Kidney (tissue), 14 donors: ENCODE results near the gene GABRR3. TPM values are rescaled to one million over a fixed set of nuclear protein-coding genes. Genes with fewer than 3 reads are reported as not detected.

Experiments
- DNase-seq, 5 donors: peaks; one replicate each; pipeline ENCODE4 v3.0.0-alpha.2; 2013 to 2020
- FAIRE-seq: peaks from 2 replicates; lab custom pipeline; 2012; peaks lifted over from hg19 to GRCh38; lab: Jason Lieb, UNC
- H3K27ac ChIP-seq, 2 donors: one replicate each; pipeline ENCODE4 v1.7.0; 2013; ENCODE audit warnings: low read depth in 2 of 2, low read length in 2 of 2, inconsistent platforms in 1 of 2
- H3K27me3 ChIP-seq: one replicate; pipeline ENCODE4 v1.7.1; 2013; ENCODE audit warnings: low read length, inconsistent platforms; ENCODE audit not compliant: control insufficient read depth, insufficient read depth
- H3K36me3 ChIP-seq, 3 donors: one replicate each; pipeline versions ENCODE4 v1.7.0 to v1.7.1; 2013; ENCODE audit warnings: low read length in 3 of 3, control low read depth in 1 of 3, inconsistent platforms in 1 of 3; ENCODE audit not compliant: insufficient read depth in 3 of 3, control insufficient read depth in 2 of 3
- H3K4me1 ChIP-seq, 3 donors: one replicate each; pipeline versions ENCODE4 v1.7.0 to v1.7.1; 2013; ENCODE audit warnings: low read length in 3 of 3, inconsistent platforms in 1 of 3, low read depth in 1 of 3; ENCODE audit not compliant: control insufficient read depth in 2 of 3, insufficient read depth in 2 of 3
- H3K4me3 ChIP-seq, 3 donors: one replicate each; pipeline versions ENCODE4 v1.7.0 to v1.8.1; 2013; ENCODE audit warnings: low read length in 3 of 3, control low read depth in 1 of 3, inconsistent platforms in 1 of 3
- H3K9ac ChIP-seq, 3 donors: one replicate each; pipeline versions ENCODE4 v1.7.0 to v1.7.1; 2013; ENCODE audit warnings: low read length in 3 of 3, control low read depth in 1 of 3, inconsistent platforms in 1 of 3
- H3K9me3 ChIP-seq, 3 donors: one replicate each; pipeline versions ENCODE4 v1.7.0 to v1.7.1; 2013; ENCODE audit warnings: low read length in 3 of 3, control low read depth in 1 of 3, inconsistent platforms in 1 of 3; ENCODE audit not compliant: control insufficient read depth in 2 of 3, insufficient read depth in 1 of 3
- CTCF ChIP-seq: IDR thresholded peaks from 3 replicates; pipeline ENCODE4 v1.5.1; 2012; ENCODE audit warnings: mild to moderate bottlenecking, moderate library complexity, borderline replicate concordance; ENCODE audit not compliant: insufficient read depth; ENCODE audit errors: extremely low read depth
- intact Hi-C: fragments of 100-400 bp; cut with DNase I; formaldehyde crosslinking; loops from one replicate; pipeline ENCODE4 v1.11.1; 2022
- polyA plus RNA-seq: library from polyadenylated mRNA; stranded (reverse); fragments of 350-450 nt; fragmentation: Illumina TruSeq; extraction: RNeasy Lipid Tissue Mini Kit (QIAGEN cat#74804); gene quantifications from one replicate; pipeline ENCODE4 v1.2.3, GENCODE V29; 2014; ENCODE audit warnings: low read depth, low replicate concordance; ENCODE audit not compliant: insufficient read depth
- total RNA-seq: library from RNA; stranded (reverse); fragmentation: NEBNext Ultra II Directional; extraction: Animal tissue kit (Norgen Biotek cat#: 25700); gene quantifications from one replicate; pipeline ENCODE4 v1.2.1, GENCODE V29; 2021
- donor health status: control.
- donor health status: control.
- donor health status: control.
- donor health status: control.
- donor health status: control.
- donor health status: DM: yes; HTN: yes; CAD: no.
- donor health status: Normal renal cell carcinoma (clear cell type).

The GABRR3 gene
- total and polyA plus RNA-seq, 2 donors from 2014 or later: not detected

GRCh38 chr3:97975466-97975865 is 59.6 kb downstream of the GABRR3 start:
- peaks cover 4 to 9% (median 8%) of the 10 kb centered on the region in 3 donors for H3K4me1 ChIP-seq
- H3K36me3 ChIP-seq: no peaks in the 10 kb centered on the region
- H3K4me3 ChIP-seq: no peak overlapping the region
- FAIRE-seq (no peak), DNase-seq (no peak)
- TF ChIP-seq CTCF: no peak
- no peak overlapping the region for H3K27ac ChIP-seq
- H3K9ac ChIP-seq: no peak overlapping the region
- intact Hi-C loops: no loop called here
- no peaks in the 10 kb centered on the region for H3K9me3 ChIP-seq
- H3K27me3 ChIP-seq: no peaks in the 10 kb centered on the region

- FAIRE-seq (no peak), DNase-seq (no peak)
- TF ChIP-seq CTCF: no peak
- H3K27ac ChIP-seq: no peak overlapping the region
- H3K9me3 ChIP-seq: no peaks in the 10 kb centered on the region
- intact Hi-C loops: no loop called here
- no peaks in the 10 kb centered on the region for H3K36me3 ChIP-seq
- H3K4me3 ChIP-seq: no peak overlapping the region
- H3K27me3 ChIP-seq: no peaks in the 10 kb centered on the region
- peaks cover 4 to 9% (median 8%) of the 10 kb centered on the region in 3 donors for H3K4me1 ChIP-seq
- no peak overlapping the region for H3K9ac ChIP-seq
Observed at GRCh38 chr3:97974996-97975395, 60.1 kb downstream of the GABRR3 start.

- Histone ChIP-seq H3K4me3 (peak overlapping the region in 2 of 3 donors; percentile 11 to 17), H3K9ac (peak overlapping the region in 1 of 3 donors; percentile 38), H3K27me3 (no peaks in the 10 kb centered on the region), H3K4me1 (peaks cover 4 to 5% (median 5%) of the 10 kb centered on the region in 3 donors), H3K36me3 (no peaks in the 10 kb centered on the region), H3K9me3 (no peaks in the 10 kb centered on the region), H3K27ac (no peak overlapping the region)
- no peak for FAIRE-seq
- no peak for TF ChIP-seq CTCF
- intact Hi-C loops: no loop called here
- DNase-seq: no peak
Observed at GRCh38 chr3:97972976-97973375, 62.1 kb downstream of the GABRR3 start.
